Colonic mucosa (tissue), 4 donors: ENCODE data around the gene TBC1D5. TPM values are rescaled to one million over a fixed set of nuclear protein-coding genes. Genes with fewer than 3 reads are reported as not detected.

ENCODE experiments used
- DNase-seq: peaks from one replicate; pipeline ENCODE4 v3.0.0-alpha.2; 2020
- H3K27ac ChIP-seq: fragments of 200-600 bp; one replicate; pipeline ENCODE4 v1.8.0; 2021
- H3K27me3 ChIP-seq: fragments of 200-600 bp; one replicate; pipeline ENCODE4 v1.8.0; 2021
- H3K36me3 ChIP-seq: fragments of 200-600 bp; one replicate; pipeline ENCODE4 v1.8.0; 2021
- H3K4me1 ChIP-seq: fragments of 200-600 bp; one replicate; pipeline ENCODE4 v1.8.0; 2021; ENCODE audit warnings: mild to moderate bottlenecking
- H3K4me3 ChIP-seq: fragments of 200-600 bp; one replicate; pipeline ENCODE4 v1.8.0; 2021
- H3K9ac ChIP-seq, 2 donors: one replicate each; pipeline ENCODE4 v1.7.0; 2013; ENCODE audit warnings: control low read depth in 2 of 2, low read depth in 2 of 2, low read length in 2 of 2
- H3K9me3 ChIP-seq: fragments of 200-600 bp; one replicate; pipeline ENCODE4 v1.8.0; 2021
- CTCF ChIP-seq: fragments of 200-600 bp; IDR thresholded peaks from one replicate; pipeline ENCODE4 v1.8.0; 2022; ENCODE audit warnings: antibody characterized with exemption, mild to moderate bottlenecking
- intact Hi-C: fragments of 100-400 bp; cut with DNase I; formaldehyde crosslinking; loops from one replicate; pipeline ENCODE4 v1.14.1; 2022
- total RNA-seq, 2 donors: library from RNA; stranded (reverse); fragmentation: NEBNext Ultra II Directional in 1 of 2; extraction: Animal tissue kit (Norgen Biotek cat#: 25700) in 1 of 2; gene quantifications; one replicate each; pipeline ENCODE4 v1.2.1, GENCODE V29; 2021
- donor health status: healthy.
- donor health status: DM: no; HTN: no; CAD: no.
- donor health status: DM: no; HTN: no; CAD: no.

The TBC1D5 gene
- total RNA-seq, 2 donors from 2014 or later = 29.9 to 31.2 TPM

GRCh38 chr3:17195192-17195611 is 547.2 kb downstream of the TBC1D5 start:
- Histone ChIP-seq H3K4me1 (no peaks in the 10 kb centered on the region), H3K27ac (no peak overlapping the region), H3K27me3 (no peaks in the 10 kb centered on the region), H3K9ac (no peak overlapping the region), H3K9me3 (no peaks in the 10 kb centered on the region), H3K4me3 (no peak overlapping the region), H3K36me3 (no peaks in the 10 kb centered on the region)
- DNase-seq = no peak
- TF ChIP-seq CTCF = no peak
- intact Hi-C loops = no loop called here

DNA sequence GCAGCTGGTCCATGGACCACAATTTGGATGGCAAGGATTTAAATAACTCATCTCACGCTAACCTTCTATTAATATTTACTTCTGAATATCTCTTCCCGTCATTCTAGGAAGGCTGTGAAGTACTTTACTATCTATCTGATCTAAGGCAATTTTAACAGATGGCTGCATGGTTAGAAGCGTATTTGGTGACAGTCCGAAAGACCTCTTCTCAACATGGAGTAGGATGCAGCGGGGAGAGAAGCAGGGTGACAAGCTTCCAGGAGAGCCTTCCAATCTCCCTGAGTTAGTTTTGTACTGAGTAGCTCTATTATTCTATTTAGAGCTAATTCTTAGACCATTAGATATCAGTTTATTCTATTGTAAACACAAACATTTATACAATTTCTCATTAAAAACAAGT is 548.3 kb downstream of the TBC1D5 start:
- Histone ChIP-seq H3K27me3 (no peaks in the 10 kb centered on the region), H3K9ac (no peak overlapping the region), H3K4me3 (no peak overlapping the region), H3K9me3 (no peaks in the 10 kb centered on the region), H3K4me1 (no peaks in the 10 kb centered on the region), H3K36me3 (no peaks in the 10 kb centered on the region), H3K27ac (no peak overlapping the region)
- DNase-seq = no peak
- TF ChIP-seq CTCF = no peak
- intact Hi-C loops = no loop called here

DNA sequence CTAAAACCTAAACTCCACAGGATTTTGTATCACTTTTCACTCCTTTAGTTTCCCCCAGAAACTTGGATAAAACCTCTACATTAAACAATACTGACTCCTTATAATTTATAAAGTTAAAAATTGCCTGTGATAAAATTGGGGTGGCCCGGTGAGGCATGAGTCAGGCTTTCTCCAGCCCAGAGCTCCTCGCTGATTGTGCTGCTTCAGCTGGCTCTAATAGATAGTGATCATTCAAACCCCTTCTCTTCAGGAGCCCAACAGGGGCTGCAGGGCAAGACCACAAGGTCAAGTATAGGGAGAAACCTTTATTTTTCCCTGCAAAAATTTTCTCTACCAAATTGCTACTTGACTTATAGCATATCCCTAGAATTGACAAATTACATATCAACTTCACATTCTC is 549.4 kb downstream of the TBC1D5 start:
- no peak for TF ChIP-seq CTCF
- no peak for DNase-seq
- intact Hi-C loops = no loop called here

DNA sequence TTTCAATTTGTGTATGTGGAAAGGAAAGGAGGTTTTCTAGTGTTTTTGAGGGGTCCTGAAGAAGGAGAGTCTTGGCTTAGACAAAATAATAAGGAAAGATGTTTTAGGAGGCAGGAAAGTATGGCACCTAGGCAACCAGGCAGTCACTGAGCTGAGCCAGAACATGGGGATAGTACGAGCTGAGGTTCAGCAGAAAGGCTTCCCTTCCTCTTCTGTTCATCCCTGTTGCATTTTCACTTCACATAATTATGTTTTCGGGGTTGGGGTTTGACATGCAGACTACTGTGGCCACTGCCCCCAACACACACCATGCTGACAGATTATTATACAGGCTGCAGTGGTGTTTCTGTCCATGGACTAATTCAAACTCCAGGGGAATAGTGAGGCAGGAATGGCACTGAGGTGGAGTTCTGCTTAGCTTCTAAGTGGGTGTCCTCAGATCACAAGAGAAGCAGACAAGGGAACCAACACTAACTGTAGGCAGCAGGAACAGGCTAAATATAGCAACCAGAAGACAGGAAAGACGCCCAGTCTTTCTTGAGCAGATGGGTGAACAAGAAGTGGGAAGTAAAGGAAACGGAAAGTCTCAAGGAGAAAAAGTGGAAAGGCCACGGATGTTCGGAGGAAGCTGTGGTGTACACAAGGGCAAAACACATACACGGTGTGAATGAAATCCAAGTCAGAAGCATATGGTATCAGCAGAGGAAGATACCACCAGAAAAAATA is 551.9 kb downstream of the TBC1D5 start:
- TF ChIP-seq CTCF = no peak
- no peaks in the 10 kb centered on the region for H3K4me1 ChIP-seq
- no peak overlapping the region for H3K4me3 ChIP-seq
- intact Hi-C loops = no loop called here
- H3K36me3 ChIP-seq = no peaks in the 10 kb centered on the region
- no peaks in the 10 kb centered on the region for H3K9me3 ChIP-seq
- DNase-seq = no peak
- no peak overlapping the region for H3K9ac ChIP-seq
- no peaks in the 10 kb centered on the region for H3K27me3 ChIP-seq
- no peak overlapping the region for H3K27ac ChIP-seq

More for the DNA sequence above, 549.4 kb downstream of the TBC1D5 start:
- no peaks in the 10 kb centered on the region for H3K9me3 ChIP-seq
- H3K4me3 ChIP-seq = no peak overlapping the region
- no peaks in the 10 kb centered on the region for H3K27me3 ChIP-seq
- no peak overlapping the region for H3K27ac ChIP-seq
- no peaks in the 10 kb centered on the region for H3K36me3 ChIP-seq
- no peaks in the 10 kb centered on the region for H3K4me1 ChIP-seq
- H3K9ac ChIP-seq = no peak overlapping the region

- Histone ChIP-seq H3K4me3 (no peak overlapping the region), H3K9me3 (no peaks in the 10 kb centered on the region), H3K36me3 (no peaks in the 10 kb centered on the region), H3K9ac (no peak overlapping the region), H3K4me1 (no peaks in the 10 kb centered on the region), H3K27me3 (no peaks in the 10 kb centered on the region), H3K27ac (no peak overlapping the region)
- no peak for DNase-seq
- intact Hi-C loops = no loop called here
- no peak for TF ChIP-seq CTCF
Measured at GRCh38 chr3:17188378-17188777, 554.1 kb downstream of the TBC1D5 start.
